ENCODE results near the gene ADAMTSL1.

ADAMTSL1 gene

DNA sequence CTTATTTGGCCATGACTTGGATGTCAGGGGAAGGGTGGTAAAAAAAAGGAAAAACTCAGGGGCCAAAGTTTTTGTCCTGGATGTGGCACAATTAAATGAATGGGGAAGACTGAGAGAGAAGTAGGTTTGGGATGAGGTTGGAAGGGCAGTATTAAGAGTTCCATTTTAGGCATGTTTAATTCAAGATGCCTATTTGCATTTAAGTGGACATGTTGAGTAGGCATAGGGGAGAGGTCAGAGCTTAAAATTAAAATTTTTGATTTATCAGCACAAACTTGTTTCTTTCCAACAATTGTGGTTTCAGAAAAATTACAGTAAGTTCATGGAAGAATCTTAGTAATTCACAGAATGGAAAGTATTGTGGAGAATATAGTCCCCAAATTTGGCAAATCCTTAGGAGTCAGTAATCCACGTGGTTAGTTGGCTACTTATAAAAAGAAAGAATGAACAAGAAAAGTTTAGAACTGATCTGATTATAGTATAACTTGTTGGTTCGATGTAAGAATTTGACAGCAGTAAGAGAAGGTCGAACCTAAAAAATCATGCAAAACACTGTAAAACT is 293.1 kb downstream of the ADAMTSL1 start:
- Histone ChIP-seq H3K27me3 (ENCODE audit: low read depth, low read length) (no peaks in the 10 kb centered on the region), H3K4me1 (ENCODE audit: control insufficient read depth in 1 of 2, insufficient read depth in 2 of 2, low read length in 2 of 2) (peaks cover 0 to 21% of the 10 kb centered on the region in 2 donors), H3K9me3 (ENCODE audit: control insufficient read depth in 1 of 2, low read length in 2 of 2) (no peaks in the 10 kb centered on the region), H3K27ac (ENCODE audit: low read length) (no peak overlapping the region), H3K4me3 (ENCODE audit: low read depth in 1 of 2, low read length in 2 of 2) (no peak overlapping the region), H3K36me3 (ENCODE audit: control insufficient read depth in 1 of 2, insufficient read depth in 2 of 2, low read length in 2 of 2) (no peaks in the 10 kb centered on the region)

DNA sequence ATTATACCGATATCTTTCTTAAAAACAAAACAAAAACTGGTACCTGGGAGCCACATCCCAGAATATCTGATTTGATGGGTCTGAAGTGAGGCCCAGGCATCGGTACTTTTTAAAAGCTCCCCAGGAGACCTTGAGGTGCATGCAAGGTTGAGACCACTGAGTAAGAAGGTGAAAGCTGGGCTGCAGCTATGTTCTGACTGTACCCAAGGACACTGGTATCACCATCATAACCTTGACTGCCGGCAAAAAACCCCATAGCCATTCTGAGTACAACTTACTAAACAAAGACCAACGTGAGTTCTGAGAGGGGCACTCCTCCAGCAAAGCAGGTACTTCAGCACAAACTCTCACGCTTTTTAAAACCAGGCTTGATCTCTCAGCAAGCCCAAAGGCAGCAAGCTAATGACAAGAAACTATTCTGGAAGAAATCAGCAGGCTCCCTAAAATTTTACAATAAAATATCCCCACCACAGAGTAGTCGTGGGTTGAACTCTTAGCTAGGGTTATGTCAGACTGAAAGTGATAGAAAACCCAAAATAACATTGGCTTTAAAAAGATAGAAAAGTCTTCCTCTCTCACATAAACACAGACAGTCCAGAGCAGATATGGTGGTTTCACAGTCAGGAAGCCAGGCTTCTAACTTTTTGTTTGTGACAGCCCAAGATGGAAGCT is 295.1 kb downstream of the ADAMTSL1 start:
- no peaks in the 10 kb centered on the region for H3K27me3 ChIP-seq (ENCODE audit: low read depth, low read length)
- H3K27ac ChIP-seq (ENCODE audit: low read length): no peak overlapping the region
- no peaks in the 10 kb centered on the region for H3K9me3 ChIP-seq (ENCODE audit: control insufficient read depth in 1 of 2, low read length in 2 of 2)
- no peaks in the 10 kb centered on the region for H3K36me3 ChIP-seq (ENCODE audit: control insufficient read depth in 1 of 2, insufficient read depth in 2 of 2, low read length in 2 of 2)
- peaks cover 0 to 21% of the 10 kb centered on the region in 2 donors for H3K4me1 ChIP-seq (ENCODE audit: control insufficient read depth in 1 of 2, insufficient read depth in 2 of 2, low read length in 2 of 2)
- H3K4me3 ChIP-seq (ENCODE audit: low read depth in 1 of 2, low read length in 2 of 2): no peak overlapping the region

DNA sequence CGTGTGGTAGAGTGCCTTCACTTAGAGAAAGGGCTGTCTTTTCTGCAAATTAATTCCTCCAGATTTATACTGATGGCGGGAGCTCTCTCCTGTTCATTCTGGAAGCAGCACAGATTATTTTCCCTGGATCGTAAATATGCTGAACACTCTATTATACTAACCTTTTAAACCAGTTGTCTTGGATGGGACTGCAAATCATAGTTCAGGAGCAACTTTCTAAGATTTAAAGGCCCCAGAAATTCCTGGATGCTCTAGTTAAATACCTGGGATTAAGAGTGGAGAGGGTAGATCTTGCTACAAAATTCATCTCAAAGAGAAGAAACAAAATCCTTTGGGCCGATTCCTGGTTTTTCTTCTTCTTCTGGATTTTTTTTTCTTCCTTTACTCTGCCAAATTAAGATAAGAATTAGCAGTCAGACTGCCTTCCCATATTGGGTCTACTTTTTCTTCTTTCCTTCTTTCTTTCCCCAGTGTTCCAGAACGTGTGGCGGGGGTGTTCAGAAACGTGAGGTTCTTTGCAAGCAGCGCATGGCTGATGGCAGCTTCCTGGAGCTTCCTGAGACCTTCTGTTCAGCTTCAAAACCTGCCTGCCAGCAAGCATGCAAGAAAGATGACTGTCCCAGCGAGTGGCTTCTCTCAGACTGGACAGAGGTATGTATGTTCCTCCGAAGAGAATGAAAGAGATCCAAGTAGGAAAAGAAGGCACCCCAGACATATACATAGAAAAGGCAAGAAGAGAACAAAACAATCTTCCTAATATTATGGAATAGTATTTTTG is 296.4 kb downstream of the ADAMTSL1 start:
- no peaks in the 10 kb centered on the region for H3K27me3 ChIP-seq (ENCODE audit: low read depth, low read length)
- H3K36me3 ChIP-seq (ENCODE audit: control insufficient read depth in 1 of 2, insufficient read depth in 2 of 2, low read length in 2 of 2): no peaks in the 10 kb centered on the region
- no peaks in the 10 kb centered on the region for H3K9me3 ChIP-seq (ENCODE audit: control insufficient read depth in 1 of 2, low read length in 2 of 2)
- no peak overlapping the region for H3K27ac ChIP-seq (ENCODE audit: low read length)
- no peak overlapping the region for H3K4me3 ChIP-seq (ENCODE audit: low read depth in 1 of 2, low read length in 2 of 2)
- peaks cover 0 to 21% of the 10 kb centered on the region in 2 donors for H3K4me1 ChIP-seq (ENCODE audit: control insufficient read depth in 1 of 2, insufficient read depth in 2 of 2, low read length in 2 of 2)

DNA sequence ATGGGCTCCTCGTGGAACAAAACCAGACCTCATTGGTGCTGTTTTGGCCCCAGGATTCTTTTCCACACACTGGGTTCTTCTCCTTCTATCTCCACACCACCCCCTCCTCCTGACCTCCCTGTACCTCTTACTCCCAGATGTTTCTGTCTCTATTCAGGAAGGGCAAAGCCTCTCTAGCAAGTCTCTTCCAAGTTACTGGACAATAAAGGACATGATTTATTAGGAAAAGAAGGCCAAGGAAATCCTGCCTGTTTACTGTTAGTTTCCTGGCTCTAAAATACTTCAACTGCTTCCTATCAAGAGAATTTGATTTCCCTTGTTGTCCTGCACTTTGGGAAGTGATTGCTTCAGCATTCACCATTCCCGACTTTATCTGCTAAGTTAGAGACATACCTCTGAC is 297.1 kb downstream of the ADAMTSL1 start:
- no peak overlapping the region for H3K4me3 ChIP-seq (ENCODE audit: low read depth in 1 of 2, low read length in 2 of 2)
- H3K36me3 ChIP-seq (ENCODE audit: control insufficient read depth in 1 of 2, insufficient read depth in 2 of 2, low read length in 2 of 2): no peaks in the 10 kb centered on the region
- H3K9me3 ChIP-seq (ENCODE audit: control insufficient read depth in 1 of 2, low read length in 2 of 2): no peaks in the 10 kb centered on the region
- H3K4me1 ChIP-seq (ENCODE audit: control insufficient read depth in 1 of 2, insufficient read depth in 2 of 2, low read length in 2 of 2): peaks cover 0 to 24% of the 10 kb centered on the region in 2 donors
- H3K27ac ChIP-seq (ENCODE audit: low read length): no peak overlapping the region
- no peaks in the 10 kb centered on the region for H3K27me3 ChIP-seq (ENCODE audit: low read depth, low read length)

DNA sequence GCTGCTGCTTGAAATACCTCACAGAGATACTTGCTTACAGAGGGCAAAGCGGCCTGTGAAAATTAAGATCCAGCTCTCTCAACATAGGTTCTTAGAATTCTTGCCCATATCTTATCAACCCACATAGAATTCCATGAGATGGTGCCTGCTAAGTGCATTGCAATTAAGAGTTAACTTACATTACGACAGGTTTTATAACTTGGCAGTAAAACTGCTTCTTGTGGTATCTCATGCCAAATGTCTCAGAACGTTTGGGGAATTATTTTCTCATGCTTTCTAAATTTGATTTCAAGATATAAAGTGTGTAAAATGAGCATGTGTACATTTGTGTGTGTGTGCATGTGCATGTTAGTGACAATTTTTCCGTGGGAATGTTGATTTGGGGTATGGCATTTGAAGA is 297.8 kb downstream of the ADAMTSL1 start:
- Histone ChIP-seq H3K9me3 (ENCODE audit: control insufficient read depth in 1 of 2, low read length in 2 of 2) (no peaks in the 10 kb centered on the region), H3K4me3 (ENCODE audit: low read depth in 1 of 2, low read length in 2 of 2) (no peak overlapping the region), H3K27ac (ENCODE audit: low read length) (no peak overlapping the region), H3K4me1 (ENCODE audit: control insufficient read depth in 1 of 2, insufficient read depth in 2 of 2, low read length in 2 of 2) (peaks cover 0 to 24% of the 10 kb centered on the region in 2 donors), H3K27me3 (ENCODE audit: low read depth, low read length) (no peaks in the 10 kb centered on the region), H3K36me3 (ENCODE audit: control insufficient read depth in 1 of 2, insufficient read depth in 2 of 2, low read length in 2 of 2) (peaks cover 0 to 3% of the 10 kb centered on the region in 2 donors)

DNA sequence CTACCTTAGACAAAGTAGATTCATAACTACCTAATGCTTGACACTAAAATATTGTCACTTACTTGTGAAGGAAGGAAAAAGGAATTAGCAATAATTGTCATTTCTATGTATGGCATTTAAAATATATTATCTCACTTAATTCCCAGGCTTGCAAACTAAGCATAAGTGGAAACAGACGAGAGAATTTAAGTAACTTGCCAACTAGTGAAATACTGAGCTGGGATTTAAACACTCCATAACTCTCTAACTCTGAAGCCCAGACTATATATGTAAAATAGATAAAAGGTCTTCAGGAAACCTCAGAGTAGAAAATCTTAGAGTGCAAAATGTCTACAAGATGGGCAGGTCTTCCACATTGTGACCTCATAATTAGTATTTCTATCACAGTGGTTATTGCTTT is 301.3 kb downstream of the ADAMTSL1 start:
- H3K27me3 ChIP-seq (ENCODE audit: low read depth, low read length): no peaks in the 10 kb centered on the region
- peaks cover 0 to 20% of the 10 kb centered on the region in 2 donors for H3K4me1 ChIP-seq (ENCODE audit: control insufficient read depth in 1 of 2, insufficient read depth in 2 of 2, low read length in 2 of 2)
- no peak overlapping the region for H3K27ac ChIP-seq (ENCODE audit: low read length)
- no peak overlapping the region for H3K4me3 ChIP-seq (ENCODE audit: low read depth in 1 of 2, low read length in 2 of 2)
- H3K9me3 ChIP-seq (ENCODE audit: control insufficient read depth in 1 of 2, low read length in 2 of 2): no peaks in the 10 kb centered on the region
- peaks cover 0 to 13% of the 10 kb centered on the region in 2 donors for H3K36me3 ChIP-seq (ENCODE audit: control insufficient read depth in 1 of 2, insufficient read depth in 2 of 2, low read length in 2 of 2)

DNA sequence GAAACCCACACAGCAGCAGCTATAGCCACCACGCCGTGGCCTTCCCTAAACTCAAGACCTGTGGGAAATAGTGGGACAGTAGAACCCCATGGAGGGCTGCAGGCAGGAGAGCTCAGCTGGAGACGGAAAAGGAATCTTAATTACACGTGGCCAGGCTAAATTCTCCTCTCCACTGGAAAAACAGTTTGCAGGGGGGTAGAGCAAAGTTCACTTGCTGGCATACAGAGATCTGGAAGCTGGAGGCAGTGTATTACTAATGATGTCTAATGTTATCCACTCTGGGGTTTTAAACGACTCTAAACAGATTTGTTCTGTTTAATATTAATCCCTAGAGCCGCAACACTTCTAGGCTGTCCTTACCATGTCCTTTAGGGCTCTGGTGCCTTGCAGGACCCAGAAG is 302.0 kb downstream of the ADAMTSL1 start:
- no peaks in the 10 kb centered on the region for H3K9me3 ChIP-seq (ENCODE audit: control insufficient read depth in 1 of 2, low read length in 2 of 2)
- no peaks in the 10 kb centered on the region for H3K27me3 ChIP-seq (ENCODE audit: low read depth, low read length)
- peaks cover 0 to 14% of the 10 kb centered on the region in 2 donors for H3K4me1 ChIP-seq (ENCODE audit: control insufficient read depth in 1 of 2, insufficient read depth in 2 of 2, low read length in 2 of 2)
- peaks cover 0 to 13% of the 10 kb centered on the region in 2 donors for H3K36me3 ChIP-seq (ENCODE audit: control insufficient read depth in 1 of 2, insufficient read depth in 2 of 2, low read length in 2 of 2)
- H3K27ac ChIP-seq (ENCODE audit: low read length): no peak overlapping the region
- H3K4me3 ChIP-seq (ENCODE audit: low read depth in 1 of 2, low read length in 2 of 2): no peak overlapping the region

DNA sequence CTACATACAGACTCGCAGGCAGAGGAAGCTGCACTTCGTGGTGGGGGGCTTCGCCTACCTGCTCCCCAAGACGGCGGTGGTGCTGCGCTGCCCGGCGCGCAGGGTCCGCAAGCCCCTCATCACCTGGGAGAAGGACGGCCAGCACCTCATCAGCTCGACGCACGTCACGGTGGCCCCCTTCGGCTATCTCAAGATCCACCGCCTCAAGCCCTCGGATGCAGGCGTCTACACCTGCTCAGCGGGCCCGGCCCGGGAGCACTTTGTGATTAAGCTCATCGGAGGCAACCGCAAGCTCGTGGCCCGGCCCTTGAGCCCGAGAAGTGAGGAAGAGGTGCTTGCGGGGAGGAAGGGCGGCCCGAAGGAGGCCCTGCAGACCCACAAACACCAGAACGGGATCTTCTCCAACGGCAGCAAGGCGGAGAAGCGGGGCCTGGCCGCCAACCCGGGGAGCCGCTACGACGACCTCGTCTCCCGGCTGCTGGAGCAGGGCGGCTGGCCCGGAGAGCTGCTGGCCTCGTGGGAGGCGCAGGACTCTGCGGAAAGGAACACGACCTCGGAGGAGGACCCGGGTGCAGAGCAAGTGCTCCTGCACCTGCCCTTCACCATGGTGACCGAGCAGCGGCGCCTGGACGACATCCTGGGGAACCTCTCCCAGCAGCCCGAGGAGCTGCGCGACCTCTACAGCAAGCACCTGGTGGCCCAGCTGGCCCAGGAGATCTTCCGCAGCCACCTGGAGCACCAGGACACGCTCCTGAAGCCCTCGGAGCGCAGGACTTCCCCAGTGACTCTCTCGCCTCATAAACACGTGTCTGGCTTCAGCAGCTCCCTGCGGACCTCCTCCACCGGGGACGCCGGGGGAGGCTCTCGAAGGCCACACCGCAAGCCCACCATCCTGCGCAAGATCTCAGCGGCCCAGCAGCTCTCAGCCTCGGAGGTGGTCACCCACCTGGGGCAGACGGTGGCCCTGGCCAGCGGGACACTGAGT is 303.2 kb downstream of the ADAMTSL1 start:
- no peak overlapping the region for H3K4me3 ChIP-seq (ENCODE audit: low read depth in 1 of 2, low read length in 2 of 2)
- H3K36me3 ChIP-seq (ENCODE audit: control insufficient read depth in 1 of 2, insufficient read depth in 2 of 2, low read length in 2 of 2): peaks cover 0 to 13% of the 10 kb centered on the region in 2 donors
- H3K9me3 ChIP-seq (ENCODE audit: control insufficient read depth in 1 of 2, low read length in 2 of 2): no peaks in the 10 kb centered on the region
- no peak overlapping the region for H3K27ac ChIP-seq (ENCODE audit: low read length)
- H3K27me3 ChIP-seq (ENCODE audit: low read depth, low read length): no peaks in the 10 kb centered on the region
- H3K4me1 ChIP-seq (ENCODE audit: control insufficient read depth in 1 of 2, insufficient read depth in 2 of 2, low read length in 2 of 2): peaks cover 0 to 8% of the 10 kb centered on the region in 2 donors

DNA sequence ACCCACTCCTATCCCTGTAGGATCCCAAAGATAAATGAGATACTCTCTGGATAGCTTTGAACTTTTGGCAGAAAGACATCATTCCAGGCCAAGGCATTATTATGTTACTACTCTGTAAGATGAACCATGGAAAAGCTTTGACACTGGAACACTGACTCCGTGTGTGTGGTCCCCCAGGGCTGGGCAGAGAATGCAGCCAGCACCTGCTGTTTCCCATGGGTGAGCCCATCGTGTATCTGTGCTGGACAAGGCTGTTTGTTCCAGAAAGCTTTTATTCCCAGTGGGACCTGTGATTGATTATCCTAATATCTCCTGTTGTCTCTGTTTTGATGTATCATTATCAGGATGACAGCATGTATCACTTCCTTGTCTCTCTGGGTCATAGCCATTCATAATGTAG is 304.2 kb downstream of the ADAMTSL1 start:
- H3K27ac ChIP-seq (ENCODE audit: low read length): no peak overlapping the region
- no peaks in the 10 kb centered on the region for H3K27me3 ChIP-seq (ENCODE audit: low read depth, low read length)
- H3K36me3 ChIP-seq (ENCODE audit: control insufficient read depth in 1 of 2, insufficient read depth in 2 of 2, low read length in 2 of 2): peaks cover 0 to 13% of the 10 kb centered on the region in 2 donors
- H3K4me3 ChIP-seq (ENCODE audit: low read depth in 1 of 2, low read length in 2 of 2): no peak overlapping the region
- no peaks in the 10 kb centered on the region for H3K9me3 ChIP-seq (ENCODE audit: control insufficient read depth in 1 of 2, low read length in 2 of 2)
- peaks cover 0 to 8% of the 10 kb centered on the region in 2 donors for H3K4me1 ChIP-seq (ENCODE audit: control insufficient read depth in 1 of 2, insufficient read depth in 2 of 2, low read length in 2 of 2)

DNA sequence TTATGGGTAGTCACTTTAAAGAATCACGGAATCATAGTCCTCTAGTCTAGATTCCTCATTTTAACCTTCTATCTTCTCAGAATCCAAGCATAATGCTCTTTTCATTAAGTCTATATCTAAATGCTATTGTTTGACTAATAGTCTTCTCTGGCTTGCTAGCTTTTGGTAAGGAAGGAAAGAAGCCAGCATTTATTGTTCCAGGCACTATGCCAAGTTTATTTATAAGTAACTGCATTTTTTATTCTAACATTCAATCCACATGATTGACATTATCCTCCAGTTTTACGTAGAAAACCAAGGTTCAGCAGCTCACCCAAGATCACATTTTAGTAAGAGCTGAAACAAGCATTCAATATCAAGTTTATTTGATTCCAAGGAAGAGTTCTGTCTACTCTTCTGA is 304.9 kb downstream of the ADAMTSL1 start:
- Histone ChIP-seq H3K27ac (ENCODE audit: low read length) (no peak overlapping the region), H3K36me3 (ENCODE audit: control insufficient read depth in 1 of 2, insufficient read depth in 2 of 2, low read length in 2 of 2) (peaks cover 0 to 13% of the 10 kb centered on the region in 2 donors), H3K4me1 (ENCODE audit: control insufficient read depth in 1 of 2, insufficient read depth in 2 of 2, low read length in 2 of 2) (peaks cover 0 to 8% of the 10 kb centered on the region in 2 donors), H3K27me3 (ENCODE audit: low read depth, low read length) (no peaks in the 10 kb centered on the region), H3K4me3 (ENCODE audit: low read depth in 1 of 2, low read length in 2 of 2) (no peak overlapping the region), H3K9me3 (ENCODE audit: control insufficient read depth in 1 of 2, low read length in 2 of 2) (no peaks in the 10 kb centered on the region)
